Inflammatory macrophage treated with lipopolysaccharide for 4 hours (primary cell): Measurements from ENCODE around the gene HDGFL2.

Experiments
- DNase-seq: peaks from one replicate; pipeline ENCODE4 v3.0.0-alpha.2; 2020

HDGFL2 gene

DNA sequence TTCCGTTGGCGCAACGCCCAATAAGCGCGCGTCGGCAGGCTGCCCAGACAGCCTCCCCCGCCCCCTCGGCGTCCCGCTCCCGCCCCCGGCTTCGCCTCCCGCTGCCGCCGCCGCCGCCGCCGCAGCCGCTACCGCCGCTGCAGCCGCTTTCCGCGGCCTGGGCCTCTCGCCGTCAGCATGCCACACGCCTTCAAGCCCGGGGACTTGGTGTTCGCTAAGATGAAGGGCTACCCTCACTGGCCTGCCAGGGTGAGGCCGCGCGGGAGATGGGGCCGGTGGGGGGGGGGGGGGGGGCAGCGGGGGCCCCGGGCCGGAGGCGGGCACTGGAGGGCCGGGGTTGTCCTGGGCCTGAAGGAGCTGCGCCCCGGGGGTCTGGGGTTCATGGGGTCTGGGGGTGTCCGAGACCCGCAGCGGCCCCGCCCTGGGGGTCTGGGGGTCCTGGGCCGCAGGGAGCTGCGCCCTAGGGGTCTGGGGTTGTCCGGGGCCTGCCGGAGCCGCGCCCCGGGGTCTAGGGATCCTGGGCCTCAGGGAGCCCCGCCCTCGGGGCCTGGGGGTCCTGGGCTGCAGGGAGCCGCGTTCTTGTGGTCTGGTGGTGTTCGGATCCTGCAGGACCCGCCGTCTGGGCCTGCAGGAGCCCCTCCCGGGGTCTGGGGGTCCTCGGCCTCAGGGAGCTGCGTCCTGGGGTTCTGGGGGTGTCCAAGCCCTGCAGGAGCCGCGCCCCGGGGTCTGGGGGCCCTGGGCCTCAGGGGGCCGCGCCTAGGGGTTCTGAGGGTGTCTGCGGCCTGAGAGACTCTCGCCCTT lies at the start of gene HDGFL2:
Gene HDGFL2, plus strand, starts transcription at position 124 of the 801 bp plus-strand sequence. Its CDS starts 54 bp downstream, at position 178.
- no peak for DNase-seq

DNA sequence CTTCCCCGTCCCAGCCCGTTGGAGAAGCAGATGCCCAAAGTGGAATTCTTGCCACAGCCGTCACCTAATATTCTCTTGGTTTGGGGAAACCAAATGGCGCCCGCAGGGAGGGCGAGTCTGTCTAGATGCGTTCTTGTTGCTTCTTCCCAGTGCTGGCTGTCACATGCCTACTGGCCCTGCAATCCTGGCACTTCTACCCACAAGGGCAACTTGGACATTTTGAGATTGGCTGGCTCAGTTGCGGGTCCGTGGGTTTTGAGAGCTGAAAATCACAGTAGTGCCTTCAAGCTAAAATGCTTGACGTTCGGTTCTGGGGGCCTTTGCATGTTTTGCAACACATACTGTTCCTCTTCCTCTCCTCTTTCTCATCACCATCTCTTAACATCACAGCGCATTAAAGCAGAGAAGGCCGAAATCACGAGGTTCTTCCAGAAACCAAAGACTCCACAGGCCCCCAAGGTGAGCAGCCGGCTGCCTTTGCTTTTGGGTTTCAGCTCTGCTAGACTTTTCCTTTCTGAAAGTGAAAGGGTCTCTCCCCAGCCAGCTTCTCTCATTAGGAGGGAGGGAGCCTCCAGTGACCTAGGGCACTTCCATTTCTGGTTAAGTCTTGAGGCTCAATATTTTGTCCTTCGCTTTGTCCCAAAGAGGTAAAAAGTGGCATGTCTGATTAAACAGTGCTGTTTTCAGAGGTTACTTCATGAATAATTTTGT lies 48.5 kb upstream of the HDGFL2 start:
- peak; percentile 16 for DNase-seq

DNA sequence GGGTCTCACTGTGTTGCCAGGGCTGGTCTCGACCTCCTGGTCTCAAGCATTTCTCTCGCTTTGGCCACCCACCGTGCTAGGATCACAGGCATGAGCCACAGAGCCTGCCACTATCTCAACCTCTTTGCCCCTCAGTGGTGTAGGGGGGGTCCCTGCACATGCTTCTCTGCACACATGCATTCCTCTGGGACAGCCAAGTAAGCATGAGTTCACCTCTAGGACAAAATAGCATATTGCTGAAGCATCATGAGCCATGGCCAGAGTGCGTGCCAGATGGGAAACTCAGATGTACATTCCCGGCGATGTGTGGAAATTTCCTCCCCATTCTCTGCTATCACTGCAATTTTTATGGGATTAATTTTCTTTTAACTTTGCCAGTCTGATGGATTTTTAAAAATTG lies 46.6 kb upstream of the HDGFL2 start:
- DNase-seq, result no peak

DNA sequence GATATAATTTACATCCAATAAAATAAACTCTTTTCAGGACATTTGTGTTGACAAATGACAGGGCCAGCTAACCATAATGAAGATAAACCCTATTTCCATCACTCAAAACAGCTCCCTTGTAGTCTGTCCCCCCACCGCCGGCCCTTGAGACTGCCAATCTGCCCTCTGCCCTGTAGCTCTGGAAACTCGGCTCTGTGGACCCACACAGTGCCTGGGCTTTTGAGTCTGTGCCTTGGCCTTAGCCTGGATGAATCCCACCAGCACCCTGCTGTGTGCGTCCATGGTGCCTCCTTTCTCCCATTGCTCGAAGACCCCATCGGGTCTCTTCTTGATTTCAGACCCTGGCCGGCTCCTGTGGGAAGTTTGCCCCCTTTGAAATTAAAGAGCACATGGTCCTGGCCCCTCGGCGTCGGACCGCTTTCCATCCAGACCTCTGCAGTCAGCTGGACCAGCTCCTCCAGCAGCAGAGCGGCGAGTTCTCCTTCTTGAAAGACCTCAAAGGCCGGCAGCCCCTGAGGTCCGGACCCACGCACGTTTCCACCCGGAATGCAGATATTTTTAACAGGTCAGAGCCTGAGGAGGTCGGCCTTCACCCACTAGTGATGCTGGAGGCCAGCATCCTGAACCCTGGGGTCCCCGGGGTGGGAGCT lies 43.6 kb upstream of the HDGFL2 start:
- DNase-seq, result no peak

DNA sequence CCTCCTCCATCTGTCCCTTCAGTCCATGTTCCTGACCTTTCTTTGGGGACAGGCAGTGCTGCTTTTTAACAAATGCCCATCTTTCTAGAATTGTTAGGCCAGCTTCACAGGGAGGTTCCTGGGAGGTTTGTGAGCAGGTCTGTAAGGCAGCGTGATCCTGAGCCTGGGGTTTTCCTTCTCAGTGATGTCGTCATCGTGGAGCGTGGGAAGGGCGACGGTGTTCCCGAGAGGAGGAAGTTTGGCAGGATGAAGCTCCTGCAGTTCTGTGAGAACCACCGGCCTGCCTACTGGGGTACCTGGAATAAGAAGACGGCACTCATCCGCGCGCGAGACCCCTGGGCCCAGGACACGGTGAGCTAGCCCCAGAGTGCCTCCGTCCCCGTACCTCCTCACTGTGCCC lies 42.8 kb upstream of the HDGFL2 start:
- DNase-seq, result peak; percentile 15

DNA sequence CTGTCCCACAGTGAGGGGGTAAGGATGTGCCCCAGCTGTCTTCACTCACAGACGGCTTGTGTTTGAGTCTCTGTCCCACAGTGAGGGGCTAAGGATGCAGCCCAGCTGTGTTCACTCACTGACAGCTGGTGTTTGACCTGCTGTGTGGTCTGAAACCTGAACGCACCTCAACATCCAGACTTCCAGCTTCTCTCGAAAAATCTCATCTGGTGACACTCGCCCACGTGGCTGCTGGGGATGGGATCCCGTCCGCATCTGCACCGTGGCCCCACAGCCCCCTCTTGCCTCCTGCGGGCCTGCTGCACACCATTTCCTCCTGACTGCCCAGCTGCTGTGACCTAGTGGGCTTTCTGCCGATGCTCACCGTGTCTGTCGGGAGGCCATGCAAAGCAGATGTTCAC lies 42.3 kb upstream of the HDGFL2 start:
- DNase-seq, result no peak

DNA sequence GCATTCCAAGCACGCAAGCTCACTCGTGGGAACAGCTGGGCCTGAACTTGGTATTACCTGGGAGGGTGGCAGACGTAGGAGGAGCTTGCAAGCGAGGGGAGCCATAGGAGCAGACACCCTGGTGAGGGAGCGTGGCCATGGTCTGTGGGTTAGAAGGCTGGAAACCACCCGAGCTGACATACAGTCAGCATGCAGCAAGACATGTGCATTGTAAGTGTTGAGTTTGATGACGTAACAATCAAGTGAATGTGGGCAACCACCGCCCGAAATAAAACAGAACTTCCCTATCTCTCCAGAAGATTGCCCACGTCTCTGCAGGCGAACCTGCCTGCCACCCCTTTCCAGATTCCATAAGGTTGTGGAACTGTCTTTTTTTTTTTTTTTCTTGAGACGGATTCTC lies 41.3 kb upstream of the HDGFL2 start:
- DNase-seq, result peak; percentile 97

DNA sequence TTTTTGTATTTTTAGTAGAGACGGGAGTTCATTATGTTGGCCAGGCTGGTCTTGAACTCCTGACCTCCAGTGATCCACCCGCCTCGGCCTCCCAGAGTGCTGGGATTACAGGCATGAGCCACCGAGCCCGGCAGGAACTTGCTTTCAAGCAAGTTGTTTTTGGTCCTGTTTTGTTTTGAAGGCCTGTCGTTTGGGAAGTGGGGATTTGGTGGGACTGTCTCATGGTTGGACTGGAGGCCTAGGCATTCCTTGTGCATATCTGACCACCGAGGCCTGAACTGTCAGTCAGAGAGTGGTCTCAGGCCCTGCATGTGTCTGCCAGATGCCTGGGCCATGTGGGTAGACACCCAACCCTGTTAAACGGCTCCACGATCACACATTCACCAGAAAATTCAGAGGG lies 40.8 kb upstream of the HDGFL2 start:
- DNase-seq, result peak; percentile 24

DNA sequence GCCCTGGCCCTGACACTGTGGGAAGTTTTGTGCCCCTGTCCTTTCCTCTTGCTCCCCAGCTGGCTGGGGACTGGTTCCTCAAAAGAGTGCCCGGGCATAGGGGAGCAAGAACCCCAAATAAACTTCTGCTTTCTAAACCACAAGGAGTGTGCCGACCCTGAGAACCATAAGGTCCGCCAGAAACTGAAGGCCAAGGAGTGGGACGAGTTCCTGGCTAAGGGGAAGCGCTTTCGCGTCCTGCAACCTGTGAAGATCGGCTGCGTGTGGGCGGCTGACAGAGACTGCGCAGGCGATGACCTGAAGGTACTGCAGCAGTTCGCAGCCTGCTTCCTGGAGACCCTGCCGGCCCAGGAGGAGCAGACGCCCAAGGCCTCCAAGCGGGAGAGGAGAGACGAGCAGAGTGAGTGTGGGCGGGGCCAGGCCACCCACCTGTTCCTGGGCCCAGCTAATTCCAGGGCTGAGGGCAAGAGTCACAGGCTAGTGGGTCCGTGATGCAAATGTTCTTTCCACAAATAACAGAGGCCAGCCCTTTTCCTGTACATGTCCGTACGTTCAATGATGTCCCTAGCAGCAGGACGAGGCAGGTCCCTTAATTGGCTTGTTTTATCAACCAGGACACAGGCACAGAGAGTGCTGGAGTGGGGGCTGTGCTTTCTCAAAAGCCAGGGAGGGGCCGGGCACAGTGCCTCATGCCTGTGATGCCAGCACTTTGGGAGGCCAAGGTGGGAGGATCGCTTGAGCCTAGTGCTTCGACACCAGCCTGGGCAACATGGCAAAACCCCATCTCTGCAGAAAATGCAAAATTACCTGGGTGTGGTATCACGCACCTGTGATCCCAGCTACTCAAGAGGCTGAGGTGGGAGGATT lies 40.1 kb upstream of the HDGFL2 start:
- peak; percentile 89 for DNase-seq

DNA sequence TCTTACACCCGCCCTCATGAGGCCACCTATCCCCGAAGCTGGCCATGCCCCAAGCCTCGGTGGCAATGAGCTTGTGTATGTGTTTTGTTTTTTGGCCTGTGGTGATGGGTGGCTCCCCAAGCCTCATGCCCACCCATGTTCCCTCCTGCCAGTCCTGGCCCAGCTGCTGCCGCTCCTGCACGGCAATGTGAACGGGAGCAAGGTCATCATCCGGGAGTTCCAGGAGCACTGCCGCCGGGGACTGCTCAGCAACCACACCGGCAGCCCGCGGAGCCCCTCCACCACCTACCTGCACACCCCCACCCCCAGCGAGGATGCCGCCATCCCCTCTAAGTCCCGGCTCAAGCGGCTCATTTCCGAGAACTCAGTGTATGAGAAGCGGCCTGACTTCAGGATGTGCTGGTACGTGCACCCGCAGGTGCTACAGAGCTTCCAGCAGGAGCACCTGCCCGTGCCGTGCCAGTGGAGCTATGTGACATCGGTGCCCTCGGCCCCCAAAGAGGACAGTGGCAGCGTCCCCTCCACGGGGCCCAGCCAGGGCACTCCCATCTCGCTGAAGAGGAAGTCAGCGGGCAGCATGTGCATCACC lies 39.1 kb upstream of the HDGFL2 start:
- DNase-seq, result no peak

DNA sequence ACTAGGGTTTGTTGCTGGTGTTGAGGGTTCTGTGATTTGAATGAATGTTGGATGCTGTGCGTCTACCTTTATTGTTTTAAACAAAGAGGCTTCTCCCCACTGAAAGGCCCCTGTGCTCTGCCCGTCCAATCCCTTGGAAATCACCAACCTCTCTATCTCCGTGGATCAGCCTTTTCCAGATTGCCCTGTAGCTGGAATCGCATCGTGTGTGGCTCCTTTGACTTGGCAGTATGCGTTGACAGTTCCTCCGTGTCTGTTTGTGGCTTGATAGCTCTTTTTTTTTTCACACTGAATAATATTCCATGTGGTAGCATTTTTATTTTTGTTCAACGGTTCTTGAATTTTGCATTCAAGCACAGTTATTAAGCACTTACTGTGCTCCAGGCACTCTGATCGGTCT lies 37.7 kb upstream of the HDGFL2 start:
- DNase-seq, result no peak

DNA sequence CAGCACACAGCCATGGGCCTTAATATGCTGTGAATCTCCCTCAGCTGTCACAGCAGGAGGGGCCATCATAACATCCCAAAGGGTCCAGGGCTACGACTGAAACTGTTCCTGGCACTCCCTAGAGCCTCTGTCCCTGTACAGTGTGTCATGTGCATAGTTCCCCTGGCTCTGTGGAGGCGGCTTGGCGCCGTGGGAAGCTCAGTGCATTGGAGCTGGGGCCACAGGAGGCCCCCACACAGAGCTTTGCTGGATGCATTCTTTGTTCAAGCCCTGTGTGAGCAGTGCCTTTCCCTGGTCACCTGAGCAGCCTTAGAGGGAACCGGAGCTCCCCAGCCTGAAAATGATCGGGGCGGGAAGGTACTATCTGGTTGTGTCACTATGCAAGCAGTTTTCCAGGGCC lies 35.9 kb upstream of the HDGFL2 start:
- DNase-seq, result no peak

DNA sequence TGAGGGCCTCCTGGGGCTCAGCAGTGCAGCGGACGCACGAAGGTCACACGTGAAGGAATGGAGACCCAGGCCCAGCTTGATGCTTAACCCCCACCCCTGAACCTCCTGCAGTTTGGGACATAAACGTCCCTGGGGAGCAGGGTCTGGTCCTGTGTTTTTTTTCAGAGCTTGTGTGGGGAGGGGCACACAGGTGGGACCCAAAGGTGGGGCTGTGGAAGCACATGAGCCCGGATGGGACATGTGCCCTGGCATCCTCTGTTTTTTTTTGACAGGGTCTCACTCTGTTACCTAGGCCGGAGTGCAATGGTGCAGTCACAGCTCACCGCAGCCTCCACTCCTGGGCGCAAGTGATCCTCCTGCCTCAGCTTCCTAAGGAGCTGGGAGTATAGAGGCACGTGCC lies 35.0 kb upstream of the HDGFL2 start:
- no peak for DNase-seq

DNA sequence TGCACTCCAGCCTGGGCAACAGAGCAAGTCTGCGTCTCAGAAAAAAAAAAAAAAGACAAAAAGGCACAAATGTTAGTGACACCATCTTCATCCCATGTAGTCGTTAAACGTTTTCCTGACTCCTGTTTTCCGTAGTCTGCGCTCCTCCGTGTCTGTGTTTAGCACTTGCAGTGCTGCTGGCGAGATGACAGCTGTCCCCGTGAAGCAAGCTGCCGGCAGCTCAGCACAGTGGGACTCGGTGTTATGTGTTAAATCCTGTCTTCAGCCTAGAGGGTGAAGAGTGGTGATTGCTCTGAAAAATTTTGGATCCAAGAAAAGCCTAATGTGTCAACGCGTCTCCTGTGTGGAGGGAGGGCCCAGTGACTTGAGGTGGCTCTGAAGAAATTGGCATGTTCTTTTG lies 32.9 kb upstream of the HDGFL2 start:
- no peak for DNase-seq

DNA sequence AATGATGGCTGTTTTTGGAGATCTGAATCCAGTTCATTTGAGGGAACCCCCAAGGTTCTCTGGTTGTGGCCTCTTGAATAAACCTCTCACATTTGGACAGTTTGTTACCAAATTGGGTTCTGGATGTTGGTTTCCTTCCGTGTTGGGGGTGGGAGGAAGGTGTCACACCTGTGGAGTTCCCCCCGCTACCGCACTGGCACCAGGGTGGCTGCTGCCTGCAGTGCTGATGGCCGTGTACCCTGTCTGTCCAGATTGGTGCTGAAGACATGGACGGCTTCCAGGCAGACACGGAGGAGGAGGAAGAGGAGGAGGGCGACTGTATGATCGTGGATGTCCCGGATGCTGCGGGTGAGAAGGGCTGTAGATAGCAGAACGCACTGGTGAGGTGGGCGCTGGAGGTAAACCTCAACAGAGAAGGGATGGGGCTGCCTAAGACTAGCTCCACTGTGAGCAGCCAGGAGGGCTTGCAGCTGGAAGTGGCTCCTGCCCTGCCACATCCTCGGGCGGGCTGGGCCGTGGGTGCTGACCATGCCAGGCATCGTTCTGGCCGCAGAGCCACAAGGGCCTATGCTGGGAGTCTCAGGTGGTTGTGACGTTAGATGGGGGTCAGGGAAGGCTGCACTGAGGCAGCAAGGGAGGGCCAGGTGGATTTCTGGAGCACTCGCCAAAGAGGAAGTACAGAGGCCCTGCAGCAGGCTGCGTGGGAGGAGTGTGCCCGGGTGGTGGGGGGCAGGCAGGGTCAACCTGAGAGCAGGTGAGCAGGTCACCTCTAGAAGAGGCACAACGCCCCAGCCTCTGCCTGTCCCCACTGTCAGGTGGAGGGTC lies 29.9 kb upstream of the HDGFL2 start:
- no peak for DNase-seq

DNA sequence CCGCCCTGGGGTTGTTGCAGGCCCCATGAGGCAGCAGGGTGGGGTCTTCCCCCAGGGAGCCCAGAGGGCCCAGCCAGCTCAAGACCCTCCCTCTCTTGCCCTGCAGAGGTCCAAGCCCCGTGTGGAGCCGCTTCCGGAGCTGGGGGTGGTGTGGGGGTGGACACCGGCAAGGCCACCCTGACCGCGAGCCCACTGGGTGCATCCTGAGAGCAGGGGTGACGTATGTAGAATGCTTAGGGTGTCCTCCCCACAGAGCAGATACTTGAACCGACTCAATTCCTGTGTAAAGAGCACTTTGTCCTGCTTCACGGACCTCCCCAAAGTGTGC lies 29.3 kb upstream of the HDGFL2 start:
- no peak for DNase-seq

DNA sequence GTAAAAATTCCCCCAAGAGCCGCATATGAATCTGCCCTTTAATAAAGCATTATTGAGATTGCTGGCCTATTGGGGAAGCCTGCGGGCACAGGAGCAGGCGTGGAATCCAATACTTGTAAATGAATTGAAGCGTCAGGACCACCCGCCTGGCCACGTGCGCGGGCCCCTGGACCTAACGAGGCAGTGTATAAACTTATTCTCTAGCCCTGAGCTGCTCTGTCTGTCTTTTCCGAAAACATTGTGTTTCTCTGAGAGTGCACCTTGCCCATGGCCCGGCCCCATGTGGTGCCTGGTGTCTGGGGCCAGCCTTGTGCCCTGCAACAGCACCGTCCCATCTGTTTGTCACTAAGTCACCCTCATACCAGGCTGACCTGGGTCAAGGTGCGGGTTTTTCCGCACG lies 28.9 kb upstream of the HDGFL2 start:
- no peak for DNase-seq

DNA sequence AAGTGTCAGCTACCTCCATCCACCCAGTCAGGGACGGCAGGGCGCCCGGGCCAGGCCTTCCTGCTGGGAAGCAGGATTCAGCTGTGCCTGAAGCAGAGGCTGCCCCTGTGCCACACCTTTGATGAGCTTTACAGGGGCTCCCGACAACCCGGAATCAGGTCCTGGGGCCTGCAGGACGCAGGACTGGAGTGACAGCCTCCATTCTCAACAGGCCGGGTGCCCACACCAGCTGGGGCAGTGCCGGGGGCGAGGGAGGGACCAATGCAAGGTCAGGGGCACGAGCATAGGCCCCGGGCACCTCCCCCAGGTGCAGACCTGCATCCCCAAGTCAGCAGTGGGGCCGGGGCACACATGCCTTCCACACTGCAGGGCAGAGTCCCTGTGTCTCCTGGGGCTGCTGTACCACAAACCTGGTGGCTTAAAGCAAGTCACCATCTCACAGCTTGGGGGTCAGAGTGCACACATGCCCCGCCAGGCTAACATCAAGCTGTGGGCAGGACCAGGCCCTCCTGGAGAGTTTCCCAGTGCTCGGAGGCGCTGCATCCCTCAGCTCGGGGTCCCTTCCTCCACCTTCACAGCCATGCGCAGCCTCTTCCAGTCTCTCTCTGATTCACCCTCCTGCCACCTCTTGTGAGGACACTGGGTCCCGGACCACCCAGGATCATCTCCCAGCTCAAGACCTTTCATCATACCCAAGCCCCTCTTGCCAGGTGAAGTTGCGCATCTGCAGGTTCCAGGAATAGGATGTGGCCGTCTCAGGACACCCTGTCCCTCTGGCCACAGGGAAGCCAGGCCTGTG lies 27.9 kb upstream of the HDGFL2 start:
- DNase-seq, result no peak

DNA sequence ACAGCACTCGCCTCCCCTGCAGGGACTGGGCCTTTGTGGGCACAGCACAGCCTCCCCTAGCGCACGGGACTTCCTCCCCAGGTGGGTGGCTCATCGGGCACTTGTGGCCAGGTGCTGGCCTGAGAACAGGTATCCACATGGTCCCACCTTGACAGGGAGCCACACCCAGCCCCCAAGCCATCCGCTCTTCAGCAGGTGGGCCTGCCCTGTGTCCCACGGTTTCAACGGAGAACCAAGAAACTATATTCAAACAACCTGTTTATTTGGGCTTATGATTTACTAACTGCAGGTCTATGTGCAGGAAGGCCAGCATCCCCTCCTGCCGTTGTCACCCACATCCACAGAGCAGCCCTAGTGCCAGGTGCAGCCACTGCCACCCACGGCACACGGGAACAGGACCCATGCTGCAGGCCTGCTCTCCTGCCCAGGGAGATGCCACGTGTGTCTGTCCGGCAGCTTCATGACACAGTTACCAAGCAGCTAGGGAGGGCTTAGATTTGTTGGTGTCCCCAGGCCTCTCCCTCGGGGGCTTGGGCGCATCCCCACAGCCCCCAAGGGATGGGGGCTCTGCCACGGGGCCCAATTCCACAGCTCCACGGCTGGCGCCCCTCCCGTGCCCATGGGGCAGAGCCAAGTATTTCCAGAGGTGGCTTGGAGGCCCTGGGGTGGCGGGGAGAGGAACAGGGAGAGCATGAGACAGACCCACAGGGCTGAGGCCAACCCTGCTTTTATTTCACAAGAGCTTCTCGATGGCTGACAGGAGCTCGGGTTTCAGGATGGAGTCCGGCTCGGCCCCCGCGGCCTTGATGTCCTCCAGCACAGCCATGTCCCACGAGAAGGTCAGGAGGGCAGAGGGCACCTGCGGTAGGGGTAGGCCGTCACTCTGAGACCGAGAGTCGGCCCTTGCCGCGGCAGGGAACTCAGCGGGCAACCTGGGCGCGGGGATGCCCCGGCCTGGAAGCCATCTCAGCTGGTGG lies 27.0 kb upstream of the HDGFL2 start:
- DNase-seq, result no peak
